Activated CD4-positive, alpha-beta T cell treated with anti-CD3 and anti-CD28 coated beads for 36 hours (primary cell): ENCODE measurements around the gene ZDHHC16. TPM values are rescaled to one million over a fixed set of nuclear protein-coding genes. Genes with fewer than 3 reads are reported as not detected.

ENCODE experiments used
- ATAC-seq: fragments of 200-7000 bp; cut with Tn5 transposase; one replicate; pipeline ENCODE4 v1.10.0; 2021; ENCODE audit warnings: mild to moderate bottlenecking, moderate library complexity
- CTCF ChIA-PET: fragments of 350-600 bp; sonication (Branson Sonifier 250); formaldehyde crosslinking; loops from one replicate; lab custom pipeline; 2021; ENCODE audit warnings: antibody characterized with exemption; lab: Charles Lee
- POLR2A ChIA-PET: fragments of 350-600 bp; sonication (Branson Sonifier 250); formaldehyde crosslinking; loops from one replicate; lab custom pipeline; 2021; ENCODE audit warnings: antibody characterized with exemption, inconsistent platforms; lab: Charles Lee
- DNase-seq: peaks from one replicate; pipeline ENCODE4 v3.0.0-alpha.2; 2020
- H3K27ac Mint-ChIP-seq: one replicate; pipeline ENCODE4 v1.8.0; 2021; ENCODE audit warnings: mixed read lengths
- H3K27me3 Mint-ChIP-seq: one replicate; pipeline ENCODE4 v1.8.0; 2021; ENCODE audit warnings: mixed read lengths
- H3K36me3 Mint-ChIP-seq: one replicate; pipeline ENCODE4 v1.8.0; 2021; ENCODE audit warnings: low read depth, mixed read lengths
- H3K4me1 Mint-ChIP-seq: one replicate; pipeline ENCODE4 v1.8.0; 2021; ENCODE audit warnings: mixed read lengths
- H3K4me3 Mint-ChIP-seq: one replicate; pipeline ENCODE4 v1.8.0; 2021; ENCODE audit warnings: mild to moderate bottlenecking, moderate library complexity, mixed read lengths
- H3K9me3 Mint-ChIP-seq: one replicate; pipeline ENCODE4 v1.8.0; 2021; ENCODE audit warnings: low read depth, mixed read lengths
- intact Hi-C, 2 experiments: fragments of 100-400 bp; cut with DNase I in 1 of 2; cut with micrococcal nuclease in 1 of 2; formaldehyde crosslinking; loops; one replicate each; pipeline versions ENCODE4 v1.14.2 to v1.15.1; 2022 to 2024; cut with DNase I, micrococcal nuclease
- total RNA-seq, 2 experiments: library from RNA; stranded (reverse); gene quantifications; one replicate each; pipeline ENCODE4 v1.2.3, GENCODE V29; 2021

The ZDHHC16 gene
- total RNA-seq, 2 experiments from 2014 or later = 34.6 to 42.8 TPM

DNA sequence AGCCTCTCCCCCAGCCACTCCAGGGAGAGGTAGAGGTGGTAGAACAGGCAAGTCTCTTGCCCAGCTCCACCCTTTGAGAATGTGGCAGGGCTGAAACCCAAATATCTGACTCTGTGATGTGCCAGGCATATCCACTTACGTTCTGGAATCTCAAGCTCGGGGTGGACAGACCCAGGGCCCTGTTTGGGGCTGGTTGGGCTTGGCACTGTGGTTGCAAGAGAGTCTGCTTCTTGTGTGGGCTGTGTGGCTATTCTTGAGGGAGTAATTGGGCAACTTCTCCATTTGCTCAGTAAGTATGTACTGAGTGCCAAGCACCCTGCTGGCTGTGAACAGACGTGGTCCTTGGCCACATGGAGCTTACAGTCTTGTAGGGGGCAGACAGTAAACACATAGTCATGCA, 57.4 kb downstream of the ZDHHC16 start:
- Mint-ChIP-seq H3K27me3 (peaks cover 20% of the 10 kb centered on the region), H3K4me3 (no peak overlapping the region), H3K4me1 (peaks cover 6% of the 10 kb centered on the region), H3K27ac (no peak overlapping the region), H3K36me3 (no peaks in the 10 kb centered on the region), H3K9me3 (no peaks in the 10 kb centered on the region)
- intact Hi-C loops = no loop called here
- ChIA-PET CTCF (no interaction called here), POLR2A (no interaction called here)
- ATAC-seq = no peak
- DNase-seq = no peak

GRCh38 chr10:97505152-97505551, 59.2 kb downstream of the ZDHHC16 start:
- Mint-ChIP-seq H3K27ac (no peak overlapping the region), H3K27me3 (peaks cover 16% of the 10 kb centered on the region), H3K4me1 (peaks cover 3% of the 10 kb centered on the region), H3K9me3 (no peaks in the 10 kb centered on the region), H3K4me3 (no peak overlapping the region), H3K36me3 (no peaks in the 10 kb centered on the region)
- POLR2A ChIA-PET = interaction anchor here (0.6 kb wide), 1 partner anchor 33 kb away, joined by 3 read pairs; no protein-coding TSS in a partner anchor
- DNase-seq = no peak
- no peak for ATAC-seq
- CTCF ChIA-PET = interaction anchor here (0.6 to 1.3 kb wide), 4 partner anchors 15 to 42 kb away, joined by 3 to 5 read pairs (median 4); no protein-coding TSS in a partner anchor
- intact Hi-C loops = no loop called here

DNA sequence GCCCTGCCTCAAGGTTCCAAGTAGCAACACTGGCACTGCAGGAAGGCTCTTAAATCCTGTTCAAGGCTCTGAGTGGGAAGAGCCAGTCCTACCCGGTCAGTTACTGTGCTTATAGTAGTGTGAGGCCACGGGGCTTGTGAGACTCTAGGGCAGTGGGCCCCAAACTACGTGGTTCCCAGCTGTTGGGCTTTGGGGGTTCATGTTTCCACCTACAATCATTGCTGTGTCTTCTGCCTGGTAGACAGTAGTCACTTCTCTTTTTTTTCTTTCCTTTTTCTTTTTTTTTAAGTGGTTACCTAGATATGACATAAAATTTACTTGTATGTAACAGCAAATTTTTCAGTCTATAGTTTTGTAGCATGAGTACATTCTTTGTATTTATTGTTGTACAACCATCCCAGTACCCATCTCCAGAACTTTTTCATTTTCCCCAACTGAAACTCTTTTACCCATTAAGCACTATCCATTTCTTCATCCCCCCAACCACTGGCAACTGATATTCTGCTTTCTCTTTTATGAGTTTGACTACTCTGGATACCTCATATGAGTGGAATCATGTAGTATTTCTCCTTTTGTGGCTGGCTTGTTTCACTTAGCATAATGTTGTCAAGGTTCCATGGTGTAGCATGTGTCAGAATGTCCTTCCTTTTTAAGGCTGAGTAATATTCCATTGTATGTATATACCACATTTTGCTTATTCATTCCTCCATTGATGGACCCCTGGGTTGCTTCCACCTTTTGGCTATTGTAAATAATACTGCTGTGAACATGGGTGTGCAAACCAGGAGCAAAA, 60.4 kb downstream of the ZDHHC16 start:
- intact Hi-C loops = no loop called here
- no peak overlapping the region for H3K4me3 Mint-ChIP-seq
- H3K9me3 Mint-ChIP-seq = no peaks in the 10 kb centered on the region

More for the DNA sequence above, 60.4 kb downstream of the ZDHHC16 start:
- peaks cover 6% of the 10 kb centered on the region for H3K27me3 Mint-ChIP-seq
- POLR2A ChIA-PET = no interaction called here
- DNase-seq (no peak), ATAC-seq (peak; percentile 81)
- H3K36me3 Mint-ChIP-seq = no peaks in the 10 kb centered on the region
- H3K27ac Mint-ChIP-seq = no peak overlapping the region
- CTCF ChIA-PET = interaction anchor here (0.6 to 1.3 kb wide), 4 partner anchors 12 to 36 kb away, joined by 3 to 5 read pairs (median 4); no protein-coding TSS in a partner anchor
- peaks cover 3% of the 10 kb centered on the region for H3K4me1 Mint-ChIP-seq

Other genes starting within 250 kb of the ZDHHC16 start
- gene ARHGAP19, start 153.5 kb upstream of the ZDHHC16 start, total RNA-seq = 10 to 100 TPM; 55.9 to 70.2 TPM
- gene FRAT1, start 126.9 kb upstream of the ZDHHC16 start, total RNA-seq = 1 to 10 TPM; 1.3 to 1.8 TPM
- 1 to 10 TPM; 3.0 to 4.3 TPM for gene FRAT2, start 111.4 kb upstream of the ZDHHC16 start, total RNA-seq
- 10 to 100 TPM; 45.9 to 49.4 TPM for gene RRP12, start 44.8 kb upstream of the ZDHHC16 start, total RNA-seq
- 1,000 to 10,000 TPM; 1,151 to 1,499 TPM for gene PGAM1, start 20.0 kb upstream of the ZDHHC16 start, total RNA-seq
- gene EXOSC1, start 169 bp upstream of the ZDHHC16 start, total RNA-seq = 10 to 100 TPM; 52.3 to 54.2 TPM
- 100 to 1,000 TPM in 1 of 2 experiments, 10 to 100 TPM in 1; 91.3 to 107 TPM for gene MMS19, start 52.2 kb downstream of the ZDHHC16 start, total RNA-seq
- 1 to 10 TPM; 1.4 to 1.5 TPM for gene UBTD1, start 52.7 kb downstream of the ZDHHC16 start, total RNA-seq
- gene ANKRD2, start 126.6 kb downstream of the ZDHHC16 start, total RNA-seq = not detected
- gene HOGA1, start 138.2 kb downstream of the ZDHHC16 start, total RNA-seq = not detected
- not detected for gene C10orf62, start 143.5 kb downstream of the ZDHHC16 start, total RNA-seq
- gene MORN4, start 187.3 kb downstream of the ZDHHC16 start, total RNA-seq = 1 to 10 TPM; 3.9 to 5.3 TPM
- gene PI4K2A, start 194.5 kb downstream of the ZDHHC16 start, total RNA-seq = 1 to 10 TPM; 8.5 to 8.9 TPM
- gene AVPI1, start 241.1 kb downstream of the ZDHHC16 start, total RNA-seq = 1 to 10 TPM; 2.1 to 2.2 TPM